Breast epithelium (tissue), 3 donors: ENCODE measurements around the gene ANKRD55.

Experiments
- CTCF ChIP-seq, 3 donors: fragments of 450-650 bp; IDR thresholded peaks; one replicate each; pipeline ENCODE4 v1.5.1; 2016 to 2017; ENCODE audit warnings: antibody characterized with exemption in 3 of 3, mild to moderate bottlenecking in 3 of 3, moderate library complexity in 3 of 3
- POLR2A ChIP-seq: fragments of 450-650 bp; IDR thresholded peaks from one replicate; pipeline ENCODE4 v1.6.1; 2016; ENCODE audit warnings: antibody characterized with exemption, mild to moderate bottlenecking, moderate library complexity

GRCh38 chr5:56144211-56144610 lies 88.9 kb downstream of the ANKRD55 start:
- TF ChIP-seq POLR2A (no peak), CTCF (IDR thresholded peaks at IDR 0.05) (no peak)
